T-helper 17 cell (primary cell): ENCODE data around the gene ITGA11. TPM values are rescaled to one million over a fixed set of nuclear protein-coding genes. Genes with fewer than 3 reads are reported as not detected.
A peak's percentile ranks its signal among the peaks of the same experiment; 100 is the strongest.

Source experiments
- ATAC-seq: fragments of 150-1000 bp; cut with Tn5 transposase; 2 replicates; pipeline ENCODE4 v1.10.0; 2021; ENCODE audit warnings: mild to moderate bottlenecking, moderate library complexity
- DNase-seq, 3 donors: peaks; one replicate each; pipeline versions ENCODE4 v3.0.0 to v3.0.0-alpha.2; 2020 to 2021
- H3K9me3 ChIP-seq: one replicate; pipeline ENCODE4 v1.7.0; 2013; ENCODE audit warnings: low read length, mild to moderate bottlenecking; ENCODE audit not compliant: control insufficient read depth, poor library complexity, severe bottlenecking
- H3K27ac Mint-ChIP-seq: one replicate; pipeline ENCODE4 v1.8.0; 2022; ENCODE audit warnings: mild to moderate bottlenecking, moderate library complexity, mixed read lengths
- H3K27me3 Mint-ChIP-seq: one replicate; pipeline ENCODE4 v1.8.0; 2022; ENCODE audit warnings: mixed read lengths
- H3K36me3 Mint-ChIP-seq: one replicate; pipeline ENCODE4 v1.8.0; 2022; ENCODE audit warnings: low read depth, mixed read lengths
- H3K4me1 Mint-ChIP-seq: one replicate; pipeline ENCODE4 v1.8.0; 2022; ENCODE audit warnings: mild to moderate bottlenecking, mixed read lengths
- H3K4me3 Mint-ChIP-seq: one replicate; pipeline ENCODE4 v1.8.0; 2022; ENCODE audit warnings: mild to moderate bottlenecking, moderate library complexity, mixed read lengths
- total RNA-seq, 4 donors: library from RNA in 2 of 4; stranded (reverse) in 2 of 4; gene quantifications; one replicate each; pipeline ENCODE4 v1.2.3 and lab custom pipeline; 2022 to 2026

ITGA11 gene
- total RNA-seq, 2 donors from 2014 or later, result 0.17 TPM; not detected in 1

DNA sequence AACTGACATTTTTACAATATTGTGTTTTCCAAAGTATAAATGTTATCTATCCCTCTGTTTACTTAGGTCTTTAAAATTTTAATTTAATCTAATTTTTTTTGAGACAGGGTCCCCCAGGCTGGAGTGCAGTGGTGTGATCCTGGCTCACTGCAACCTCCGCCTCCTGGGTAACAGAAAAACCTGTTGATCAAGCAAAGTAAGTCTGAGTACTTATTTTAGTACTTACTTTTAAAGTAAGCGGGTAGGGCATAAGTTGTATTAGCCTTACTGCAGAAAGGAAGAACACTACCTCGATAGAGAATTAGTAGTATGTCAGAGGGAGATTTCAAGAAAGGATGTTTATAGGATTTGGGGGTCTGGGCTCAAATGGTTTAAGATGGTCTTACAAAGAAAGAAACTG lies 166.3 kb downstream of the ITGA11 start:
- ATAC-seq, result no peak
- H3K9me3 ChIP-seq, result no peaks in the 10 kb centered on the region
- DNase-seq, result no peak
- no peak overlapping the region for H3K27ac Mint-ChIP-seq
- no peaks in the 10 kb centered on the region for H3K36me3 Mint-ChIP-seq
- no peaks in the 10 kb centered on the region for H3K4me1 Mint-ChIP-seq
- H3K4me3 Mint-ChIP-seq, result no peak overlapping the region
- H3K27me3 Mint-ChIP-seq, result peaks cover 28% of the 10 kb centered on the region

DNA sequence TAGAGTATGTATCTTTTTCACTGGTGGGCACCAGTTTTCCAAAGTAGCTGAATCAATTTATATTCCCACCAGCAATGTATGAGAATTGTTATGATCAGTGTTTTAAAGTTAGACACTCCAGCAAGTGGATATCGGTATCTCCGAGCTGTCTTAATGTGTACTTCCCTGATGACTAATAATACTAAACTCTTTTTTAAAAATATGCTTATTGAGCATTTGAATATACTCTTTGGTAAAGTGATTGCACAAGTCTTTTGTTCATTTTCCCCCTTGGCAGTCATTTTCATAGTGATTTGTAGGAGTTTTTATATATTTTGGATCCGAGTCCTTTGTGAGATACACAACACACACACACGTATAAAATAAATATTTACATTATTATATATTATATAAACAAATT lies 166.9 kb downstream of the ITGA11 start:
- Mint-ChIP-seq H3K36me3 (no peaks in the 10 kb centered on the region), H3K4me1 (no peaks in the 10 kb centered on the region), H3K27me3 (peaks cover 28% of the 10 kb centered on the region), H3K27ac (no peak overlapping the region), H3K4me3 (no peak overlapping the region)
- H3K9me3 ChIP-seq, result no peaks in the 10 kb centered on the region
- DNase-seq (no peak), ATAC-seq (no peak)

DNA sequence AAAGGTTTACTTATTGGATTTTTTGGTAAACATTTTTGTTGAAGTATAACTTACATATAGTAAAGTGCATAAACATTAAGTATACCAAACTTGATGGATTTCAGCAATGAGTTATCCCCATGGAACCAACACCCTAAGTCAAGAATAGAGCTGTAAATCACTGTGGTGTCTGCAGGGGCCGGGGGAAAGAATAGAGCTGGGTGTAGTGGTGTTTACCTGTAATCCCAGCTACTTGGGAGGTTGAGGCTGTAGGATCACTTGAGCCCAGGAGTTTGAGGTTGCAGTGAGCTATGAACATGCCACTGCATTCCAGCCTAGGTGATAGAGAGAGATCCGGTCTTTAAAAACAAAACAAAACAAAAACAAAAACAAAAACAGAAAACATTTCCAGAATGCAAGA lies 167.7 kb downstream of the ITGA11 start:
- Mint-ChIP-seq H3K4me3 (no peak overlapping the region), H3K4me1 (no peaks in the 10 kb centered on the region), H3K27ac (no peak overlapping the region), H3K36me3 (no peaks in the 10 kb centered on the region), H3K27me3 (peaks cover 28% of the 10 kb centered on the region)
- H3K9me3 ChIP-seq, result no peaks in the 10 kb centered on the region
- ATAC-seq (no peak), DNase-seq (no peak)

DNA sequence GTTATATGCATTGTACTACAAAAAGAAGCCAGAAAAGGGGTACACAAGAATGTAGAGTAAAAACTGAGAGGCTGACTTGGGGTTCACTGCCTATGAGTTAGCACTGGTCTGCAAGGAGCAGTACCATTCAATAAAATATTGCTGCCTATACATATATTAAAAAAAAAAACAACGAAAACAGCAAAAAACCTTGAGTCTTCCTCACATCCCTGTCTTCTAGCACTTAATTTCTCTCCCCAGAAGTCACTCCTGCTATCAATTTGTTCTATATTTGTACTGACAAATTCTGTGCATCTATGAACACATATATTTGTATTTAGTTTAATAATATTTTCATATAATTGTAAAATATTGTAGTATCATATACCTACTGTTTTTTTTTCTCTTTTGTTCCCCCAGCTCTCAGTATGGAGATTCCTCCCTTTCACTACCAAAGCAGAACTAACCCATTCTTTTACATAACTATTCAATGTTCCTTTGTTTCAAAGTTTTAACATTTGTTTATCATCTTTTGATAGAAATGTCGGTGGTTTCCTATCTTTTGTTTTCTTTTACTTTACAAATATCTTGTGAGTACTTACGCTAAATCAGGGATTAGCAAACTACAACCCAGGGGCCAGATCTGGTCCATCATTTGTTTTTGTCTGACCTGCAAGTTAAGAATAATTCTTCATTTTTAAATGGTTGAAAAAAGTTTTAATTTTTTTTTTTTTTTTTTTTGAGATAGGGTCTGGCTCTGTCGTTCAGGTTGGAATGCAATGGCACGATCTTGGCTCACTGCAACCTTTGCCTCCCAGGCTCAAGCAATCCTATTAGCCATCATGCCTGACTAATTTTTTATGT lies 169.2 kb downstream of the ITGA11 start:
- DNase-seq, result no peak
- ATAC-seq, result no peak
- peaks cover 4% of the 10 kb centered on the region for H3K4me1 Mint-ChIP-seq
- no peaks in the 10 kb centered on the region for H3K9me3 ChIP-seq
- H3K27me3 Mint-ChIP-seq, result peaks cover 21% of the 10 kb centered on the region
- H3K27ac Mint-ChIP-seq, result no peak overlapping the region
- H3K4me3 Mint-ChIP-seq, result no peak overlapping the region
- H3K36me3 Mint-ChIP-seq, result no peaks in the 10 kb centered on the region

DNA sequence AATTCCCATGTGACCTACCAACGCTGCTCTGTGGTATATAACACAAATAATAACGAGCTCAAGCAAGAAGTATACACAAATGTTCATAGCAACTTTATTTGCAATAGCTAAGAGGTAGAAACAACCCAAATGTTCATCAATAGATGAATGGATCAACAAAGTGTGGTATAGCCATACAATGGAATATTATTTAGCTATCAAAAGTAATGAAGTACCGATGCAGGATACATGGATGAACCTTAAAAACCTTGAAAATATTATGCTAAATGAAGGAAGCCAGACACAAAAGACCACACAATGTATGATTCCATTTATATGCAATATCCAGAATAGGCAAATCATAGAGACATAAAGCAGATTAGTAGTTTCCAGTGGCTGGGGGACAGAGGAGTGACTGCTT lies 170.0 kb downstream of the ITGA11 start:
- no peak overlapping the region for H3K4me3 Mint-ChIP-seq
- ATAC-seq, result no peak

DNA sequence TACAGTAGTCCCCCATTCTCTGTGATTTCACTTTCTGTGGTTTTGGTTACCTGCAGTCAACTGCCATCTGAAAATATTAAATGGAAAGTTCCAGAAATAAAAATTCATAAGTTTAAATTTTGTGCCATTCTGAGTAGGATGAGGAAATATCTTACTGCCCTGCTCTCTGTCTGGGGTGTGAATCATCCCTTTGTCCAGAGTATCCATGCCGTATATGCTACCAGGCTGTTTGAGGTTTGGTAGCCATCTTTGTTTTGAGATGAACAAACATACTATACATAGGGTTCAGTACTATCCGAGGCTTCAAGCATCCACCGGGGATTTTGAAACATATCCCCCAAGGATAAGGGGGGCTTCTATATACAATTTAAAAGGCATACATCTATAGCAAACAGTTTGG lies 170.7 kb downstream of the ITGA11 start:
- no peak overlapping the region for H3K4me3 Mint-ChIP-seq
- H3K27me3 Mint-ChIP-seq, result peaks cover 18% of the 10 kb centered on the region
- peaks cover 6% of the 10 kb centered on the region for H3K4me1 Mint-ChIP-seq
- ATAC-seq (no peak), DNase-seq (no peak)
- no peak overlapping the region for H3K27ac Mint-ChIP-seq
- no peaks in the 10 kb centered on the region for H3K9me3 ChIP-seq
- H3K36me3 Mint-ChIP-seq, result no peaks in the 10 kb centered on the region

More for the DNA sequence above, 170.0 kb downstream of the ITGA11 start:
- peaks cover 18% of the 10 kb centered on the region for H3K27me3 Mint-ChIP-seq
- H3K4me1 Mint-ChIP-seq, result peaks cover 6% of the 10 kb centered on the region
- H3K36me3 Mint-ChIP-seq, result no peaks in the 10 kb centered on the region
- no peak overlapping the region for H3K27ac Mint-ChIP-seq
- H3K9me3 ChIP-seq, result no peaks in the 10 kb centered on the region
- no peak for DNase-seq

DNA sequence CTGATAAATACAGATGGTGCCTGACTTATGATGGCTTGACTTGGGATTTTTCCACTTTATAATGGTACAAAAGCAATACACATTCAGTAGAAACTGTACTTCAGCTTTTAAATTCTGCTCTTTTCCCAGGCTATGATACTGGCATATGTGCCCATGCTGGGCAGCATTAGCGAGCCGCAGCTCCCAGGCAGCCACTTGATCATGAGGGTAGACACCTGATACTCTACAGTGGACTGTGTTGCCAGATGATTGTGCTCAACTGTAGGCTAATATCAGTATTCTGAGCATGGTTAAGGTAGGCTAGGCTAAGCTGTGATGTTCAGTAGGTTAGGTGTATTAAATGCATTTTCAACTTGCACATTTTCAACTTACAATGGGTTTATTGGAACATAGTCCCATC lies 172.1 kb downstream of the ITGA11 start:
- no peak overlapping the region for H3K27ac Mint-ChIP-seq
- ATAC-seq, result no peak
- no peaks in the 10 kb centered on the region for H3K36me3 Mint-ChIP-seq
- H3K4me3 Mint-ChIP-seq, result no peak overlapping the region
- no peak for DNase-seq
- peaks cover 11% of the 10 kb centered on the region for H3K27me3 Mint-ChIP-seq
- no peaks in the 10 kb centered on the region for H3K9me3 ChIP-seq
- H3K4me1 Mint-ChIP-seq, result peaks cover 6% of the 10 kb centered on the region

DNA sequence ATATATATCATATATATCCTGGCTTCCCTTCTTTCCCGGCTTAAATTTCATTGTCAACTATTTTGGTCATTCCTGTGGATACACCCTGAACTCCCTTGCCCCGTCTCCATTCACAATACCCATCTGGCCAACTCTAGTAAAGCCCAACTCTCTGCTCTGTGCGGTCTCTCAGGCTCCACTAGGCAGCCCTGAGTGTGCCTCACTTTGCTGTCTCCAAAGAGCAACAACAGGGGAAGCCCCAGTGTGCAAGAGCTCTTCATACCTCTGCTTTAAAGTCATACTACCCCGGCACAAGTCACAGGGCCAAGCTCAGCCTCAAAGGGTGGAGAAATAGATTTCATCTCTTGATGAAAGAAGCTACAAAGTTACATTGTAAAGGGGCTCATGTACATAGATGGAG lies 173.3 kb downstream of the ITGA11 start:
- Mint-ChIP-seq H3K27me3 (no peaks in the 10 kb centered on the region), H3K4me1 (peaks cover 9% of the 10 kb centered on the region), H3K4me3 (peak overlapping the region; percentile 64), H3K36me3 (no peaks in the 10 kb centered on the region), H3K27ac (no peak overlapping the region)
- no peaks in the 10 kb centered on the region for H3K9me3 ChIP-seq
- ATAC-seq (peak; percentile 76), DNase-seq (no peak)

DNA sequence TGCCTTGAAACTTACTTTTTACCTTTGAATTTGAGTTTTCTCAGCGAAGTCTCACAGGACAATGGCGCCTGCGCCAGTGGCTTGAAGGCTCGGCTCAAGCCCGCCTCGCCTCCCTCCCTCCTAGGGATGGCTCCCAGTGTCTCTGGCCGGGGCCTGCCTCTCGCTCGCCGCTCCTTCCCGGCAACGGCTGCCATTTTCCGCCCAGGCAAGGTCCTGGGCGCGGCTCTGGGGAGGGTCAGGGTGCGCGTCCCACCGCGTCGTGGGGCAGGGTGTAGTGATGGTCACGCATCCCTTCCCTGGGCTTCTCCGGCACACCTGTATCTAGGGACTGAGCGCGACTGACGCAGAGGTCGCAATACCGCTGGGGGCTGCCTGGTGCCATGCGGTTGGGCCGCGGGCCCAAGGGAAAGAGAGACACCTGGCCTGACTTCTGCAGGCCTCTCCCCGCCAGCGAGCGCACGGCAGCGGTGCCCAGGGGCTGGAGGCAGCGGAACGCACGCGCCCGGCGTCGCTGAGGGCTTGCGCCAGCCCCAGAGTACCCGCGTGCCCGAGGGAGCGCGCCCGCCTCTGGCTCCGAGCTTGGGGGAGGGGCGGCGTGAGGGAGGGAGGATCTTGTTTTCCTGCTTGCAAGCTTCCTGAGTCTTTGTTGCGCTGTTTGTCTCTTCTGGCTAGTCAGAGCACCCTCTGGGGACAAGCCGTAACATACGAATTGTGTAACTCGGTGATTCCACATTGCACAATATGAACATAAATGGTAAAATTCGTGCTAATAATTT lies 175.1 kb downstream of the ITGA11 start:
- Mint-ChIP-seq H3K4me3 (peak overlapping the region; percentile 80), H3K4me1 (peaks cover 9% of the 10 kb centered on the region)

DNA sequence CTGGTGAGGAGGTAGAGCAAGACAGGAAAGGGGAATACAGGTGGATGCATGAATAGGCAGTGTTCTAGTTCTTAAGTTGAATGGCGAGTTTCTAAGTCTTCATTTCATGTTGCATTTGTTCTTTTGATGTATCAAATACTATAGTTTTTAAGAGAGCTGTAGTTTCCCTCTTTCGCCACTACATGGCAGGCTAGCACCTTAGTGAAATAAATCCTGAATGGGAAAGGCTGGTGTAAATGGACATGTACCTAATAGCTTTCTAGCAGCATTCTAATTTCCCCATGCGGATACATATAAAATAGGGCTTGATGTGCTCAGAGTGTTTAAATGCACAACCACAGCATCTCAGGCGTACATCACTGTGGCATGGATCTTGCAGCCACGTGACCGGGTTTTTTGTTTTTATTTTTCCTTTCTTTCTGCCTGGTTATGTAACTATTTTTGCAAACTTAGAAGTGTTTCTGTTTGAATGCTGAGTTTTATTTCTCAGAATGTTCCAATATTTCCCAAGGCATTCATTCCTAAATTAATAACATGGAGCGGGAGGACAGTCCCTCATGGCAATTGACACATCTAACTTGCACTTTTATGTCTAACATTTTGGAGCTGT lies 178.9 kb downstream of the ITGA11 start:
- H3K9me3 ChIP-seq, result no peaks in the 10 kb centered on the region
- no peaks in the 10 kb centered on the region for H3K27me3 Mint-ChIP-seq
- peaks cover 5% of the 10 kb centered on the region for H3K4me1 Mint-ChIP-seq
- ATAC-seq (peak; percentile 69), DNase-seq (no peak)
- H3K36me3 Mint-ChIP-seq, result no peaks in the 10 kb centered on the region
- H3K27ac Mint-ChIP-seq, result no peak overlapping the region
- H3K4me3 Mint-ChIP-seq, result no peak overlapping the region

More for the DNA sequence above, 175.1 kb downstream of the ITGA11 start:
- DNase-seq (peak; percentile 19 to 36 (median 21)), ATAC-seq (peak; percentile 74)
- Mint-ChIP-seq H3K36me3 (no peaks in the 10 kb centered on the region), H3K27me3 (no peaks in the 10 kb centered on the region), H3K27ac (peak overlapping the region; percentile 49)
- no peaks in the 10 kb centered on the region for H3K9me3 ChIP-seq

DNA sequence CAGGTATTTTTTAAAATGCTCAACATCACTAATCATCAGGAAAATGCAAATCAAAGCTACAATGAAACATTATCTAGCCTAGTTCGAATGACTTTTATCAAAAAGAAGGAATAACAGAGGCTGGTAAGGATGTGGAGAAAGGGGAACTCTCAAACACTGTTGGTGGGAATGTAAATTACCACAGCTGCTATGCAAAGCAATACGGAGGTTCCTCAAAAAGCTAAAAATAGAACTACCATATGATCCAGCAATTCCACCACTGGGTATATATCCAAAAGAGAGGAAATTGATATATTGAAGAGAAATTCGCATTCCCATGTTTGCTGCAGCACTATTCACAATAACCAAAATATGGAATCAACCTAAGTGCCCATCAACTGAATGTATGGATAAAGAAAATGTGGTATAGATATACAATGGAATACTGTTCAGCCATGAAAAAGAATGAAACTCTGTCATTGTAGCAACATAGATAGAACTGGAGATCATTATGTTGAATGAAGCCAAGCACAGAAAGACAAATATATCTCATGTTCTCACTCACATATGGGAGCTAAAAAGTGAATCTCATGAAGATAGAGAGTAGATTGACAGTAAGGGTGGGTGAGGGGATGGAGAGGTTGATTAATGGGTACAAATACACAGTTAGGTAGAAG lies 182.8 kb downstream of the ITGA11 start:
- ATAC-seq (no peak), DNase-seq (no peak)
- peaks cover 2% of the 10 kb centered on the region for H3K9me3 ChIP-seq
- Mint-ChIP-seq H3K27me3 (peaks cover 5% of the 10 kb centered on the region), H3K36me3 (no peaks in the 10 kb centered on the region), H3K4me3 (no peak overlapping the region), H3K27ac (no peak overlapping the region), H3K4me1 (peaks cover 2% of the 10 kb centered on the region)
